Neural cell (in vitro differentiated cells): Measurements from ENCODE around the gene STK24. TPM values are rescaled to one million over a fixed set of nuclear protein-coding genes. Genes with fewer than 3 reads are reported as not detected.

Source experiments
- H2AFZ ChIP-seq: fragments of 200-600, 300-800 bp; sonication (generic), shearing (Covaris generic); 2 replicates; pipeline ENCODE4 v1.6.0; 2014; ENCODE audit warnings: low read depth, mild to moderate bottlenecking, antibody characterized with exemption, low read length, moderate library complexity
- H3F3A ChIP-seq: fragments of 200-600 bp; shearing (Covaris generic); 2 replicates; pipeline ENCODE4 v1.6.1; 2016; ENCODE audit warnings: mild to moderate bottlenecking, moderate library complexity, mixed read lengths, antibody characterized with exemption, low read length; ENCODE audit not compliant: insufficient read depth, poor library complexity, severe bottlenecking
- H3K27ac ChIP-seq: fragments of 200-600, 300-800 bp; sonication (generic), shearing (Covaris generic); 2 replicates; pipeline ENCODE4 v1.5.1; 2014; ENCODE audit warnings: mild to moderate bottlenecking, low read length, moderate library complexity
- H3K27me3 ChIP-seq: fragments of 300-800, 200-600 bp; sonication (generic), shearing (Covaris generic); 2 replicates; pipeline ENCODE4 v1.6.0; 2014; ENCODE audit warnings: mild to moderate bottlenecking, low read depth, low read length, moderate library complexity; ENCODE audit not compliant: insufficient read depth
- H3K36me3 ChIP-seq: fragments of 300-800, 200-600 bp; sonication (generic), shearing (Covaris generic); 2 replicates; pipeline ENCODE4 v1.5.1; 2014; ENCODE audit warnings: mild to moderate bottlenecking, antibody characterized with exemption, low read length, moderate library complexity; ENCODE audit not compliant: insufficient read depth
- H3K4me2 ChIP-seq: fragments of 300-800, 200-600 bp; sonication (generic), shearing (Covaris generic); 2 replicates; pipeline ENCODE4 v1.6.0; 2014; ENCODE audit warnings: mild to moderate bottlenecking, low read length
- H3K4me3 ChIP-seq: fragments of 300-800, 200-600 bp; sonication (generic), shearing (Covaris generic); 2 replicates; pipeline ENCODE4 v1.5.1; 2014; ENCODE audit warnings: mild to moderate bottlenecking, low read length, moderate library complexity
- H3K79me2 ChIP-seq: fragments of 200-600 bp; shearing (Covaris generic); replicated peaks from 2 replicates; pipeline ENCODE4 v1.6.0; 2014; ENCODE audit warnings: mild to moderate bottlenecking, low read length, moderate library complexity; ENCODE audit not compliant: insufficient read depth
- H3K9ac ChIP-seq: fragments of 300-800, 200-600 bp; sonication (generic), shearing (Covaris generic); 2 replicates; pipeline ENCODE4 v1.6.1; 2016; ENCODE audit warnings: mild to moderate bottlenecking, low read length, mixed read lengths
- H3K9me2 ChIP-seq: fragments of 200-600 bp; shearing (Covaris generic); 2 replicates; pipeline ENCODE4 v1.6.1; 2016; ENCODE audit warnings: mild to moderate bottlenecking, low read length, mixed read lengths; ENCODE audit not compliant: insufficient read depth
- H3K9me3 ChIP-seq: fragments of 200-600, 300-800 bp; sonication (generic), shearing (Covaris generic); 2 replicates; pipeline ENCODE4 v1.6.1; 2016; ENCODE audit warnings: mild to moderate bottlenecking, mixed run types, low read length, moderate library complexity, mixed read lengths
- H4K20me1 ChIP-seq: fragments of 200-600 bp; shearing (Covaris generic); 2 replicates; pipeline ENCODE4 v1.6.1; 2016; ENCODE audit warnings: mild to moderate bottlenecking, mixed run types; ENCODE audit not compliant: insufficient read depth
- EP300 ChIP-seq: fragments of 450-650 bp; conservative IDR thresholded peaks from 2 replicates; pipeline ENCODE4 v1.6.1; 2014; ENCODE audit warnings: antibody characterized with exemption, mild to moderate bottlenecking, moderate library complexity; ENCODE audit not compliant: poor library complexity, severe bottlenecking
- EZH2 ChIP-seq: fragments of 200-600, 300-800 bp; shearing (Covaris generic), sonication (generic); IDR thresholded peaks from 2 replicates; pipeline ENCODE4 v1.6.1; 2014; ENCODE audit warnings: antibody characterized with exemption, low read length, borderline replicate concordance, mild to moderate bottlenecking; ENCODE audit not compliant: insufficient read depth, poor library complexity, severe bottlenecking
- MXI1 ChIP-seq: fragments of 450-650 bp; conservative IDR thresholded peaks from 2 replicates; pipeline ENCODE4 v1.6.1; 2014; ENCODE audit warnings: antibody characterized with exemption, mild to moderate bottlenecking; ENCODE audit not compliant: poor library complexity, severe bottlenecking
- POLR2AphosphoS5 ChIP-seq: IDR thresholded peaks from 2 replicates; pipeline ENCODE4 v1.6.1; 2012
- RAD21 ChIP-seq: fragments of 450-650 bp; conservative IDR thresholded peaks from 2 replicates; pipeline ENCODE4 v1.6.1; 2014; ENCODE audit warnings: antibody characterized with exemption, mild to moderate bottlenecking, moderate library complexity
- SMC3 ChIP-seq: fragments of 450-650 bp; conservative IDR thresholded peaks from 2 replicates; pipeline ENCODE4 v1.6.1; 2014; ENCODE audit warnings: antibody characterized with exemption, mild to moderate bottlenecking, moderate library complexity; ENCODE audit not compliant: poor library complexity
- TAF1 ChIP-seq: IDR thresholded peaks from 2 replicates; pipeline ENCODE4 v1.6.1; 2012; ENCODE audit warnings: low read depth
- polyA plus RNA-seq: library from polyadenylated mRNA; depleted of rRNA; stranded (reverse); fragments of >200 nt; gene quantifications from 2 replicates; pipeline ENCODE4 v1.2.3, GENCODE V29; 2014
- TF ChIP-seq, protein P1 (sequence below): fragments of 450-650 bp; IDR thresholded peaks from 2 replicates; pipeline ENCODE4 v1.5.1; 2014; ENCODE audit warnings: antibody characterized with exemption, mild to moderate bottlenecking, moderate library complexity; ENCODE audit not compliant: poor library complexity, severe bottlenecking
- TF ChIP-seq, protein P2 (sequence below): IDR thresholded peaks from 2 replicates; pipeline ENCODE4 v1.6.1; 2012; ENCODE audit warnings: borderline replicate concordance

STK24 gene
- polyA plus RNA-seq, 1 donor from 2014 or later, result 66.0 TPM

DNA sequence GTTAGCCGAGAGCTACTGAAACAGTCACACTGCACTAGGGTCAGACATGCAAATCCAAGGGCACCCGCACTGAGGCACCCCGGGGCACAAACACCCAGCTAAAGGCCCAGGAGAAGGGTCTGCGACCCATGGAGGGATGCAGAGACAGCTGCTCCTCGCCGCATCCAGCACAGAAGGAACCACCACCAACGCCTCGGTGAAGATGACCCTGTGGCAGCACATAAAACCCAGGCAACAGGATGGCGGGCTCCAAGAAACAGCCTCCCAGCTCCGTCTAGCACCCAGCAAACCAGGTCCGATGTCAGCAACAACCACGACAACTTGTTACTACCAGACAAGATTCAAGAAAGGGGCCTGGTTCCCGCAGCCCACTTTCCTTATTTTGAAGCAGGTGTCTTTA, 82.1 kb downstream of the STK24 start:
- no peaks in the 10 kb centered on the region for H3K9me2 ChIP-seq
- no peak for TF ChIP-seq TAF1
- TF ChIP-seq EZH2, result no peak
- TF ChIP-seq, protein P1, sequence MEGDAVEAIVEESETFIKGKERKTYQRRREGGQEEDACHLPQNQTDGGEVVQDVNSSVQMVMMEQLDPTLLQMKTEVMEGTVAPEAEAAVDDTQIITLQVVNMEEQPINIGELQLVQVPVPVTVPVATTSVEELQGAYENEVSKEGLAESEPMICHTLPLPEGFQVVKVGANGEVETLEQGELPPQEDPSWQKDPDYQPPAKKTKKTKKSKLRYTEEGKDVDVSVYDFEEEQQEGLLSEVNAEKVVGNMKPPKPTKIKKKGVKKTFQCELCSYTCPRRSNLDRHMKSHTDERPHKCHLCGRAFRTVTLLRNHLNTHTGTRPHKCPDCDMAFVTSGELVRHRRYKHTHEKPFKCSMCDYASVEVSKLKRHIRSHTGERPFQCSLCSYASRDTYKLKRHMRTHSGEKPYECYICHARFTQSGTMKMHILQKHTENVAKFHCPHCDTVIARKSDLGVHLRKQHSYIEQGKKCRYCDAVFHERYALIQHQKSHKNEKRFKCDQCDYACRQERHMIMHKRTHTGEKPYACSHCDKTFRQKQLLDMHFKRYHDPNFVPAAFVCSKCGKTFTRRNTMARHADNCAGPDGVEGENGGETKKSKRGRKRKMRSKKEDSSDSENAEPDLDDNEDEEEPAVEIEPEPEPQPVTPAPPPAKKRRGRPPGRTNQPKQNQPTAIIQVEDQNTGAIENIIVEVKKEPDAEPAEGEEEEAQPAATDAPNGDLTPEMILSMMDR, result no peak
- TF ChIP-seq SMC3, result no peak
- TF ChIP-seq, protein P2, sequence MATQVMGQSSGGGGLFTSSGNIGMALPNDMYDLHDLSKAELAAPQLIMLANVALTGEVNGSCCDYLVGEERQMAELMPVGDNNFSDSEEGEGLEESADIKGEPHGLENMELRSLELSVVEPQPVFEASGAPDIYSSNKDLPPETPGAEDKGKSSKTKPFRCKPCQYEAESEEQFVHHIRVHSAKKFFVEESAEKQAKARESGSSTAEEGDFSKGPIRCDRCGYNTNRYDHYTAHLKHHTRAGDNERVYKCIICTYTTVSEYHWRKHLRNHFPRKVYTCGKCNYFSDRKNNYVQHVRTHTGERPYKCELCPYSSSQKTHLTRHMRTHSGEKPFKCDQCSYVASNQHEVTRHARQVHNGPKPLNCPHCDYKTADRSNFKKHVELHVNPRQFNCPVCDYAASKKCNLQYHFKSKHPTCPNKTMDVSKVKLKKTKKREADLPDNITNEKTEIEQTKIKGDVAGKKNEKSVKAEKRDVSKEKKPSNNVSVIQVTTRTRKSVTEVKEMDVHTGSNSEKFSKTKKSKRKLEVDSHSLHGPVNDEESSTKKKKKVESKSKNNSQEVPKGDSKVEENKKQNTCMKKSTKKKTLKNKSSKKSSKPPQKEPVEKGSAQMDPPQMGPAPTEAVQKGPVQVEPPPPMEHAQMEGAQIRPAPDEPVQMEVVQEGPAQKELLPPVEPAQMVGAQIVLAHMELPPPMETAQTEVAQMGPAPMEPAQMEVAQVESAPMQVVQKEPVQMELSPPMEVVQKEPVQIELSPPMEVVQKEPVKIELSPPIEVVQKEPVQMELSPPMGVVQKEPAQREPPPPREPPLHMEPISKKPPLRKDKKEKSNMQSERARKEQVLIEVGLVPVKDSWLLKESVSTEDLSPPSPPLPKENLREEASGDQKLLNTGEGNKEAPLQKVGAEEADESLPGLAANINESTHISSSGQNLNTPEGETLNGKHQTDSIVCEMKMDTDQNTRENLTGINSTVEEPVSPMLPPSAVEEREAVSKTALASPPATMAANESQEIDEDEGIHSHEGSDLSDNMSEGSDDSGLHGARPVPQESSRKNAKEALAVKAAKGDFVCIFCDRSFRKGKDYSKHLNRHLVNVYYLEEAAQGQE, result no peak
- no peak for TF ChIP-seq RAD21
- TF ChIP-seq POLR2AphosphoS5, result no peak
- TF ChIP-seq MXI1, result no peak
- no peak for TF ChIP-seq EP300
- no peaks in the 10 kb centered on the region for H3K9me3 ChIP-seq
- no peaks in the 10 kb centered on the region for H4K20me1 ChIP-seq
- H3K27me3 ChIP-seq, result no peaks in the 10 kb centered on the region
- no peak overlapping the region for H3K4me2 ChIP-seq
- H3K36me3 ChIP-seq, result no peaks in the 10 kb centered on the region
- H3K4me3 ChIP-seq, result no peak overlapping the region
- H3K27ac ChIP-seq, result no peak overlapping the region
- H3K79me2 ChIP-seq, result no peaks in the 10 kb centered on the region
- H3F3A ChIP-seq, result no peaks in the 10 kb centered on the region
- H3K9ac ChIP-seq, result no peak overlapping the region
- H2AFZ ChIP-seq, result no peak overlapping the region

DNA sequence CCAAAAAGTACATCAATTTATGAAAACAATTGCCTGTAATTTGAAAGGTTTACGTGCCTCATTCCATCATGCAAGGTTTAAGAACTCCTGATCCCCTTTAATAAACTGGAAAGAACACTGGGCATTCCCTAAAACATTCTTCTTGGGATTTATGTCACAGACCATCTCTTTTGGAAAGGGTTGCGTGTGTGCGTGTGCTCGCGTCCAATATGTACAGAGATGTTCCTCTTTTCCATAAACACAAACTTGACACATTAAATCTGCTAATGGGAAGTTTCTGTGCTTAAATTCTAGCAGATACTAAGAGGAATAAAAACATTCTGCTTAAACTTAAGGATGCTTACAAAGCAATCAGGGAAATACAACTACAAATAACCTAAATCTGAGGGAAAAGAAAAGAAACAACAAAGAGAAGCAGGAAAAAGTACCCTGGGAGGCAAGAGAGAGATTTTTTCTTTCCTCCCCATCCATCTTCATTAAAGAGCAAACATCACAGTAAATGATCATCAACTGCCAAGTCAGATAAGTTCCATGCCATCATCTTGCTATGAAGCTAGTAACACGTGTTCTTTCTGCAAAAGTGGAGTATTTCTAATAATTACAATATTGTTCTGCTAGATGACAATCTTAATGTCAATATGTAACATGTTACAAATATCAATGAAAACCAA, 83.7 kb downstream of the STK24 start:
- Histone ChIP-seq H3K4me3 (no peak overlapping the region), H3K79me2 (peaks cover 8% of the 10 kb centered on the region), H3F3A (no peaks in the 10 kb centered on the region), H3K9me3 (no peaks in the 10 kb centered on the region), H4K20me1 (no peaks in the 10 kb centered on the region), H3K4me2 (no peak overlapping the region), H3K9ac (no peak overlapping the region), H3K27me3 (no peaks in the 10 kb centered on the region), H3K27ac (no peak overlapping the region), H2AFZ (no peak overlapping the region), H3K9me2 (no peaks in the 10 kb centered on the region), H3K36me3 (no peaks in the 10 kb centered on the region)
- TF ChIP-seq, protein P2, result no peak
- TF ChIP-seq RAD21, result no peak
- TF ChIP-seq, protein P1, result no peak
- TF ChIP-seq POLR2AphosphoS5, result no peak
- no peak for TF ChIP-seq SMC3
- no peak for TF ChIP-seq EZH2
- no peak for TF ChIP-seq MXI1
- TF ChIP-seq EP300, result no peak
- no peak for TF ChIP-seq TAF1
